Liver (tissue), 3 donors: ENCODE data around the gene CGRRF1.

Experiments
- ATF3 ChIP-seq: IDR thresholded peaks from 2 replicates; pipeline ENCODE4 v1.6.1; 2016; ENCODE audit warnings: antibody characterized with exemption
- CTCF ChIP-seq: fragments of 150-350 bp; IDR thresholded peaks from 2 replicates; pipeline ENCODE4 v1.5.1; 2017; ENCODE audit warnings: improper control_type of control experiment, low read depth, low read length; ENCODE audit not compliant: missing input control
- EGR1 ChIP-seq, 2 donors: IDR thresholded peaks; 2 replicates each; pipeline ENCODE4 v1.6.1; 2016 to 2018; ENCODE audit warnings: antibody characterized with exemption in 2 of 2, low read depth in 2 of 2
- FOXA1 ChIP-seq: IDR thresholded peaks from 2 replicates; pipeline ENCODE4 v1.6.1; 2016; ENCODE audit warnings: antibody characterized with exemption
- GABPA ChIP-seq, 2 donors: IDR thresholded peaks in 1 of 2; conservative IDR thresholded peaks in 1 of 2; 2 replicates each; pipeline ENCODE4 v1.6.1; 2016; ENCODE audit warnings: antibody characterized with exemption in 2 of 2, mild to moderate bottlenecking in 1 of 2, moderate library complexity in 1 of 2
- JUND ChIP-seq, 2 donors: IDR thresholded peaks; 2 replicates each; pipeline ENCODE4 v1.6.1; 2016; ENCODE audit warnings: antibody characterized with exemption in 2 of 2
- NR2F2 ChIP-seq: IDR thresholded peaks from 2 replicates; pipeline ENCODE4 v1.6.1; 2016; ENCODE audit warnings: antibody characterized with exemption
- RAD21 ChIP-seq, 2 donors: IDR thresholded peaks; 2 replicates each; pipeline ENCODE4 v1.6.1; 2016; ENCODE audit warnings: antibody characterized with exemption in 2 of 2, mild to moderate bottlenecking in 2 of 2
- REST ChIP-seq: IDR thresholded peaks from 2 replicates; pipeline ENCODE4 v1.6.1; 2016; ENCODE audit warnings: antibody characterized with exemption, mild to moderate bottlenecking
- RXRA ChIP-seq, 2 donors: IDR thresholded peaks; 2 replicates each; pipeline ENCODE4 v1.6.1; 2017 to 2018; ENCODE audit warnings: antibody characterized with exemption in 2 of 2, mild to moderate bottlenecking in 1 of 2
- SP1 ChIP-seq: IDR thresholded peaks from 2 replicates; pipeline ENCODE4 v1.6.1; 2018; ENCODE audit warnings: antibody characterized with exemption, mild to moderate bottlenecking
- TAF1 ChIP-seq: conservative IDR thresholded peaks from 2 replicates; pipeline ENCODE4 v1.6.1; 2016; ENCODE audit warnings: antibody characterized with exemption, mild to moderate bottlenecking
- YY1 ChIP-seq: IDR thresholded peaks from 2 replicates; pipeline ENCODE4 v1.6.1; 2016; ENCODE audit warnings: antibody characterized with exemption, mild to moderate bottlenecking
- TF ChIP-seq, protein P1 (sequence below): IDR thresholded peaks from 2 replicates; pipeline ENCODE4 v1.6.1; 2016; ENCODE audit warnings: antibody characterized with exemption
- donor health status: healthy.
- donor health status: healthy.

DNA sequence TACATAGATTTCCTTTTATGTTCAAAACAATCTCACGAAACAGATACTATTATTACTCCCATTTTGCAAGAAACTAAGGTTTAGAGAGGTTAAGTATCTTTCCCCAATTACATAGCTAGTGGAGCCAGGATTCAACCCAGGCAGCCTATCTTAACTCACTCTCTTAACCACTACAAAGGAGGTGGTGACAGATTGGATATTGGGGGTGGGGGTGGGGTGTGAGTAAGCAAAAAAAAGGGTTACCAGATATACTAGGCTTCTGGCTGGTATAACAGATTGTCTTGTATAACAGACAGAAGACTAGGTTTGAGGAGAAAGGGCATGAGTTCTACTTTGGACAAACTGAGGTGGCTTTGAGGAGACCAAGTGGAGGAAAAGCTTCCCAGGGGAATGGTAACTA is 23.0 kb upstream of the CGRRF1 start:
- TF ChIP-seq, protein P1, sequence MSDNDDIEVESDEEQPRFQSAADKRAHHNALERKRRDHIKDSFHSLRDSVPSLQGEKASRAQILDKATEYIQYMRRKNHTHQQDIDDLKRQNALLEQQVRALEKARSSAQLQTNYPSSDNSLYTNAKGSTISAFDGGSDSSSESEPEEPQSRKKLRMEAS: no peak
- TF ChIP-seq REST (no peak), CTCF (no peak), ATF3 (no peak), RAD21 (IDR thresholded peaks at IDR 0.05) (no peak), JUND (IDR thresholded peaks at IDR 0.05) (no peak), YY1 (no peak), GABPA (IDR thresholded peaks at IDR 0.05 in 1 of 2, conservative IDR thresholded peaks at IDR 0.05 in 1 of 2) (no peak), RXRA (IDR thresholded peaks at IDR 0.05) (no peak), FOXA1 (no peak), SP1 (no peak), EGR1 (IDR thresholded peaks at IDR 0.05; ENCODE audit: low read depth in 2 of 2) (no peak), NR2F2 (no peak), TAF1 (no peak)
